Liver (tissue), 3 donors: ENCODE data around the gene GFRA1.

Experiments used
- CTCF ChIP-seq: fragments of 150-350 bp; IDR thresholded peaks from 2 replicates; pipeline ENCODE4 v1.5.1; 2017; ENCODE audit warnings: improper control_type of control experiment, low read depth, low read length; ENCODE audit not compliant: missing input control
- FOXA1 ChIP-seq: IDR thresholded peaks from 2 replicates; pipeline ENCODE4 v1.6.1; 2016; ENCODE audit warnings: antibody characterized with exemption
- GABPA ChIP-seq, 2 donors: IDR thresholded peaks in 1 of 2; conservative IDR thresholded peaks in 1 of 2; 2 replicates each; pipeline ENCODE4 v1.6.1; 2016; ENCODE audit warnings: antibody characterized with exemption in 2 of 2, mild to moderate bottlenecking in 1 of 2, moderate library complexity in 1 of 2
- HNF4A ChIP-seq, 2 donors: conservative IDR thresholded peaks; 2 replicates each; pipeline ENCODE4 v1.6.1; 2016; ENCODE audit warnings: antibody characterized with exemption in 2 of 2, mild to moderate bottlenecking in 2 of 2
- MAX ChIP-seq: IDR thresholded peaks from 2 replicates; pipeline ENCODE4 v1.6.1; 2016; ENCODE audit warnings: antibody characterized with exemption
- RAD21 ChIP-seq, 2 donors: IDR thresholded peaks; 2 replicates each; pipeline ENCODE4 v1.6.1; 2016; ENCODE audit warnings: antibody characterized with exemption in 2 of 2, mild to moderate bottlenecking in 2 of 2
- REST ChIP-seq: IDR thresholded peaks from 2 replicates; pipeline ENCODE4 v1.6.1; 2016; ENCODE audit warnings: antibody characterized with exemption, mild to moderate bottlenecking
- SP1 ChIP-seq: IDR thresholded peaks from 2 replicates; pipeline ENCODE4 v1.6.1; 2018; ENCODE audit warnings: antibody characterized with exemption, mild to moderate bottlenecking
- TAF1 ChIP-seq: conservative IDR thresholded peaks from 2 replicates; pipeline ENCODE4 v1.6.1; 2016; ENCODE audit warnings: antibody characterized with exemption, mild to moderate bottlenecking
- ZBTB33 ChIP-seq: IDR thresholded peaks from 2 replicates; pipeline ENCODE4 v1.6.1; 2016; ENCODE audit warnings: antibody characterized with exemption
- donor health status: healthy.
- donor health status: healthy.

GRCh38 chr10:116026725-116027124, 246.3 kb downstream of the GFRA1 start:
- no peak for TF ChIP-seq CTCF
- TF ChIP-seq REST, result no peak
- TF ChIP-seq GABPA (IDR thresholded peaks at IDR 0.05 in 1 of 2, conservative IDR thresholded peaks at IDR 0.05 in 1 of 2), result no peak
- no peak for TF ChIP-seq RAD21 (IDR thresholded peaks at IDR 0.05)
- no peak for TF ChIP-seq TAF1
- TF ChIP-seq FOXA1, result no peak
- no peak for TF ChIP-seq SP1
- TF ChIP-seq HNF4A (conservative IDR thresholded peaks at IDR 0.05), result no peak
- TF ChIP-seq MAX, result no peak
- no peak for TF ChIP-seq ZBTB33
